Measurements from ENCODE around the gene TBC1D10A.

GRCh38 chr22:30344447-30345200 is 17.9 kb upstream of the TBC1D10A start:
- TF ChIP-seq POLR2A (IDR thresholded peaks at IDR 0.05; ENCODE audit: low read depth, low read length) (no peak), TAF1 (IDR thresholded peaks at IDR 0.05; ENCODE audit: borderline replicate concordance, low read depth, low read length) (no peak)

All from GM12892 (cell line).